HL-60 (cell line): ENCODE results near the gene MMAB.

Experiments
- DNase-seq, 2 experiments: peaks; one replicate each; pipeline ENCODE4 v3.0.0-alpha.2; 2010 to 2020; ENCODE audit warnings: low read depth in 1 of 2, low spot score in 1 of 2
- H3K27ac ChIP-seq: fragments of 250-450 bp; sonication (Bioruptor Pico); replicated peaks from 2 replicates; pipeline ENCODE4 v1.5.1; 2020; ENCODE audit warnings: mild to moderate bottlenecking, moderate library complexity
- H3K27me3 ChIP-seq: fragments of 250-450 bp; sonication (Bioruptor Pico); 2 replicates; pipeline ENCODE4 v1.5.1; 2021; ENCODE audit warnings: mild to moderate bottlenecking, moderate library complexity; ENCODE audit not compliant: insufficient read depth, poor library complexity, severe bottlenecking
- H3K4me3 ChIP-seq: replicated peaks from 2 replicates; pipeline ENCODE4 v1.5.1; 2011; ENCODE audit warnings: mild to moderate bottlenecking, control low read depth, low read length; ENCODE audit not compliant: insufficient read depth
- CTCF ChIP-seq: IDR thresholded peaks from one replicate; pipeline ENCODE4 v1.5.1; 2011; ENCODE audit warnings: low read length, control low read depth, inconsistent platforms; ENCODE audit not compliant: insufficient read depth
- GABPA ChIP-seq: IDR thresholded peaks from 2 replicates; pipeline ENCODE4 v1.6.1; 2012; ENCODE audit warnings: low read depth
- POLR2AphosphoS5 ChIP-seq: IDR thresholded peaks from 2 replicates; pipeline ENCODE4 v1.6.1; 2012; ENCODE audit warnings: low read depth
- REST ChIP-seq: IDR thresholded peaks from 2 replicates; pipeline ENCODE4 v1.6.1; 2012; ENCODE audit warnings: low read depth; ENCODE audit not compliant: insufficient replicate concordance
- SPI1 ChIP-seq: IDR thresholded peaks from 2 replicates; pipeline ENCODE4 v1.6.1; 2012; ENCODE audit warnings: low read depth, mild to moderate bottlenecking, borderline replicate concordance

MMAB gene

GRCh38 chr12:109549613-109550270, 23.6 kb downstream of the MMAB start:
- Histone ChIP-seq H3K27ac (no peak overlapping the region), H3K4me3 (no peak overlapping the region), H3K27me3 (peaks cover 3% of the 10 kb centered on the region)
- TF ChIP-seq REST, result no peak
- TF ChIP-seq CTCF, result no peak
- TF ChIP-seq SPI1, result no peak
- no peak for TF ChIP-seq POLR2AphosphoS5
- TF ChIP-seq GABPA, result no peak
- no peak for DNase-seq

GRCh38 chr12:109548258-109548657, 25.0 kb downstream of the MMAB start:
- H3K4me3 ChIP-seq, result no peak overlapping the region

More at GRCh38 chr12:109548258-109548657, 25.0 kb downstream of the MMAB start:
- TF ChIP-seq SPI1 (no peak), CTCF (no peak), POLR2AphosphoS5 (no peak), GABPA (no peak), REST (no peak)
- DNase-seq, result no peak
- H3K27me3 ChIP-seq, result peaks cover 3% of the 10 kb centered on the region
- no peak overlapping the region for H3K27ac ChIP-seq
